ENCODE data around the gene MMP24.

DNA sequence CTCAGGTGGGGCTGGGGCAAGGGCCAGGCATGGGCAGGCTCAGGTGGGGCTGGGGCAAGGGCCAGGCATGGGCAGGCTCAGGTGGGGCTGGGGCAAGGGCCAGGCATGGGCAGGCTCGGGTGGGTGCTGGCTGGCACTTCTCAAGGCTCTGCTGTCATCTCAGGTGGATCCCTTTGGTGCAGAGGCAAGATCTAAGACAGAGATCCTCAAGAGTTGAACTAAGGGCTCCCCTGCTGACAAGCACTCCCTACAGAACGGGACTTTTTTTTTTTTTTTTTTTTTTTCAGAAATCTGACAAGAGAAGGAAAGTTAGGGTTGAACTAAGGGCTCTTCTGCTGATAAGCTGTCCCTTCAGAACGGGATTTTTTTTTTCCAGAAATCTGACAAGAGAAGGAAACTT, 26.5 kb downstream of the MMP24 start:
- TF ChIP-seq YY1 (IDR thresholded peaks at IDR 0.05; ENCODE audit: low read depth), result no peak
- no peak for TF ChIP-seq FOXM1 (IDR thresholded peaks at IDR 0.05; ENCODE audit: low read depth)
- no peak for TF ChIP-seq MAX (IDR thresholded peaks at IDR 0.05; ENCODE audit: low read depth)

Data from SK-N-SH (cell line).